GM21360 (cell line): ENCODE results near the gene ADIPOQ.
"Not testable (repeated sequence)": the region's sequence is repeated elsewhere in the genome, so short reads cannot be mapped to it uniquely, and the experiment has no call there.

Experiments
- ATAC-seq: cut with Tn5 transposase; IDR thresholded peaks from one replicate; pipeline ENCODE4 v1.9.1; 2021; ENCODE audit warnings: mild to moderate bottlenecking, moderate library complexity; ENCODE audit not compliant: unreplicated experiment

ADIPOQ gene

DNA sequence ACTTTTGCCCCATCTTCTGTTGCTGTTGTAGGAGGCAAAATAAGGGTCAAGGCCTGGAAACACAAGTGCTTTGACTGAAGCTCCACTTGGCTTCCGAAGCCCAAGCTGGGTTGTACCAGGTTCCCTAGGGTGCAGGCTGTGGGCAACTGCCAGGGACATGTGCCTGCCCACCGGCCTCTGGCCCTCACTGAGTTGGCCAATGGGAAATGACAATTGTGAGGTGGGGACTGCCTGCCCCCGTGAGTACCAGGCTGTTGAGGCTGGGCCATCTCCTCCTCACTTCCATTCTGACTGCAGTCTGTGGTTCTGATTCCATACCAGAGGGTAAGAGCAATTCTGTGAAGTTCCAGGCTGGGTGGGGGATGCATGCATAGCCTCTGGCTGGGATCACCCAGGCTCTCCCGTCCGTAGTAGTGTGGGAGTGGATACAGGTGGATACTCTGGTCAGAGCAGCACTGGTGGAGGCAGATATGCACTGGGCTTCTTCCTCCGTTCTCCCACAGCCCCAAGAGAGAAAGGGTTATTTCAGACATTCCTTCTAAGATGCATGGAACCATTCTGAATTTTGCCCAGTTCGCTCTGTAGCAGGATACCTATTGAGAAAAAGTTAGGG is at the start of gene ADIPOQ:
TSS of gene ADIPOQ (plus strand) at position 285 of the 613 bp plus-strand sequence. CDS start 10,349 bp downstream, outside the sequence.
- no peak for ATAC-seq

DNA sequence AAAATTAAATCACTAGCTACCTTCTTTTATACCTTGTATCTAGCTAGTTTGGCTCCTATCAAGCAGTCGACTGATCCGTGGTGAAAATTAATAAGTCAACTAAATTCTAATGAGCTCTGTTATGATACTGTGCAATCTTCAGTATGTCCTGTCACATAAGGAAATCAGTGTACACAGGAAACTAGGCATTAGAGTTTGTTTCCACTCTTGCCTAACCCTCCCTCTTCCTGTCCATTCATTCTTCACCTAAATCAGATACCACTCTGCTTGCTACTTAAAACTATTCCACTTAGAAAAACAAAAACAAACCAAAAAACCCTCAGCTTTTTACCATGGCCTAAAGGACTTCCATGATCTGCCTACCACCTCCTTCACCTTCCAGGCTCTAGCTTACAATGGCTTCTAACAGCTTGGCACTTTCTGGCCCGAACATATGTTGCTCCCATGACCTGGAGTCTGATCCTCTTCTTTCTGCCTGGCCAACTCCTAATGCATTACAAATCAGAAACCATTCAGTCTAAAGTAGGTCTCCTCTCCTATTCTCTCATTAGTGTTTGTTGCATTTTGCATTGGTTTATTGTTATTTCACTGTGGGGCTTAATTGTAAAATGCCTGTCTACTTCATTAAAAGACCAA is 44.2 kb upstream of the ADIPOQ start:
- ATAC-seq, result no peak

DNA sequence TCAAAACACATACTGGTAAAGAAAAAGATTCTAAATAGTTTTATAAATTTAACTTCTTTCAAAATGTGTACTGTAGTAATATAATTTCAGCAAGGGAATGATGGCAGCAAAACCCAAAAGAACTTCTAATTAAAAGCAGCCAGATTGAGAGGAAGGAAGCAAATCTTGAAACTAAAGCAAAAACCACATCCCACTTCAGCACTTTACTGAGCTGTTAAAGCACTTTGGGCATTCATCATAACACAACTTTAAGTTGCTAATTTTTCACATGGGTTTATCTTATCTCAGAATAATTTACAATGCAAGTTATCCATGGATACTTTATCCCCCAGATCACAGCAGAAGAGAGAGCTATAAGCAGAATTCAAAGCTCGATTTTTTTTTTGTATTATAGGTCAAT is 42.2 kb upstream of the ADIPOQ start:
- ATAC-seq, result no peak

DNA sequence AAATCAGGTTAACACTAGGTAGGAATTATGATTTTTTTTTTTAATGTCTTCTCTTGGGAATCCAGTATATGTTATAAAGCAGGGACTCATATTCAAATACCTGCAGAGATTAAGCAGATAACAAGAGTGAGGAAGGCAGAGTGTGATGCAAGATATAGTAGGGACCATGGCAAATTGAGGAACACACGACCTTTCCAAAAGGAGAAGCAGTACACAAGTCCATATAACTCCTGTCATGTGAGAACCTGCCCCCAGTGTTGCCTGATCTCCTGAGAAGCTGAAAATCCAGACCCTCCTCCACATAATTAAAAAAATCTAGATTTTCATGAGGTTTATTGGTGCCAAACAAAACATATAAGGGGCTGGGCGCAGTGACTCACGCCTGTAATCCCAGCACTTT is 39.8 kb upstream of the ADIPOQ start:
- ATAC-seq, result no peak

DNA sequence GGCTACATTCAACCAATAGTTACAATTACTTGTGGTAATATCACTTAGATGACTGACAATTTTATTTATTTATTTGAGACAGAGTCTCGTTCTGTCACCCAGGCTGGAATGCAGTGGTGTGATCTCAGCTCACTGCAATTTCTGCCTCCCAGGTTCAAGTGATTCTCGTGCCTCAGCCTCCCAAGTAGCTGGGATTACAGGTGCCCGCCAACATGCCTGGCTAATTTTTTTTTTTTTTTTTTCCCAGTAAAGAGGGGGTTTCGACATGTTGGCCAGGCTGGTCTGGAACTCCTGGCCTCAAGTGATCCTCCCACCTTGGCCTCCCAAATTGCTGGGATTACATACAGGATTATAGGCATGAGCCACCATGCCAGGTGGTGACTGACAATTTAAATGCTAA is 39.1 kb upstream of the ADIPOQ start:
- ATAC-seq, result not testable (repeated sequence)

DNA sequence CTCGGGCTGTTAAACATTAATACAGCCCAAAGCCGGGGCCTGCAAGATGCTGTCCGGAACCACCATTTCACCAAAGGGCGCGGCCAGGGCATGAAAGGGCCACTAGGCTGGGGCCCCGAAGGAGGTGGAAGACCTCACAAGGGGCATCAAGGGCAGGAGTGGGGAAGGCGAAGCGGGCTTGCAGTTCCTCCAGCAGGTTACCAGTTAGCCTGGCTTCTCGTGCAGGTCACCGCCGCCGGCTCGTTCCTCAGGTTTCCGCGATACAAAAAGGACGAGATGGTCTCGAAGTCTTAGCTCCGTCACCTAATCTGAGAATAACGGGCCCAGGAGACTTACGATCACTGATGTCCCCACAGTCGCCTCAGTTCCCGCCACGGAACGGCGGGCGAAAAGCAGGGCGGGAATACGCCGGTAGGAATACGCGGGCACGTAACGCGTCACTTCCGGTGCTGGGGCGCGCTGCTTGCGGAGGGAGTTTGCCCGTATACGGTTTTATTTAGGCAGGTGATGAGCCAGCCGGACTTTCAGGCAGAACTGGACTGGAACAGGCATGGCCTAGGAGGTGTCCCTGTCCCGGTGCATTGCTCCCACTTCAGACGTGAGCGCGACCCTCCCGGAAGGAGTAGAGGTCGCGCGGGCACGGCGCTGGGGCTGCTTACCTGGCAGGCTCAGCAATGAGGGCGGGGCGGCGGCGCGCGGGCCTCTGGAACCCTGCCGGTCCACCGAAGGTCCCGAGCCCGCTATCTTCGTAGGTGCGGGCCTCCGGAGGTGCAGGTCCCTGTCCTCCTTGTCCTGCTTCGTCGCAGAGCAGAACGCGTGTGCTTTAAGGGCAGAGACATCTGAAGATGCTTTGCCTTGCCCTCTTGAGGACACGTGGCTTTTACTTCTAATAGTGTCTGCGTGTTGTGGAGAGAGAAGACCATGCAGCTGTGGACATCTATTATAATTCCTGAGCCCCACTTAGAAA is 36.1 kb upstream of the ADIPOQ start, which contains the start of gene RFC4:
TSS of gene RFC4 (minus strand) at position 394 of the 967 bp plus-strand sequence. CDS start 1,769 bp downstream, outside the sequence.
- ATAC-seq, result peak; percentile 82

DNA sequence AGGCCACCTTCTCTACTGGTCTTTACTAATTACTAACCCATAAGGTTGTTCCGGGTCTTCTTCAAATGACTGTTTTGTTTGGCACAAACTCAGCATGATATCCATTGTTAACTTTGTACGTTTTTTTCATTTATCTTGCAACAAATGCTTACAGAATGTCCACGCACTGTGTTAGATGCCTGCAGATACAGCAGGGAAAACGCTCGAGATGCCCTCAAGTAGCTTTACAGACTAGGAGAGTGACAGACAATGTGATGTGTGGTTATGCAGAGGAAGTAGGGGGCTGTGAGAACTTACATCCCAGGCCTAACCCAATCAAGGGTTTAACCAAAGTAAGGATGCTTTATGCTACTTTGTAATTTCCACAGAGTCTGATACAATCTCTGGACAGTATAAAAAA is 35.3 kb upstream of the ADIPOQ start:
- no peak for ATAC-seq

DNA sequence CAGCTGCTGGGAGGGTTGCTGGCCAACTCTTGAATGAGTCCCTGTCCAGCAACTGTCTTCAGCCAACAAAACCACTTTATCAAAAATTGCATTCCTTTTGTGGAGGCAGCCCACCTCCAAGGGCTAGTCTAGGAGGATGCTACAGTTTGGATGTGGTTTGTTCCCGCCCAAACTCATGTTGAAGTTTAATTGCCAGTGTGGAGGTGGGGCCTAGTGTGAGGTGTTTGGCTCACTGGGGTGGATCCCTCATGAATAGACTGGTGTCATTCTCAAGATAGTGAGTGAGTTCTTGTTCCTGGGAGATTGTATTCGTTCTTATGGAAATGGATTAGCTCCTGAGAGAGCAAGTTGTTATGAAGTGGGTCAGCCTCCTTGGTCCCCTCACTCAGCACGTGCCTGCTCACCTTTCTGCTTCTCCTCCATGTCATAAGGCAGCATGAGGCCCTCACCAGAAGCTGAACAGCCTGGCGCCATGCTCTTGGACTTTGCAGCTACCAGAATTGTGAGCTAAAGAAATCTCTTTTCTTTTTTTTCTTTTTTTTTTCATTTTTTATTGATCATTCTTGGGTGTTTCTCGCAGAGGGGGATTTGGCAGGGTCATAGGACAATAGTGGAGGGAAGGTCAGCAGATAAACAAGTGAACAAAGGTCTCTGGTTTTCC is 32.0 kb upstream of the ADIPOQ start:
- no peak for ATAC-seq

DNA sequence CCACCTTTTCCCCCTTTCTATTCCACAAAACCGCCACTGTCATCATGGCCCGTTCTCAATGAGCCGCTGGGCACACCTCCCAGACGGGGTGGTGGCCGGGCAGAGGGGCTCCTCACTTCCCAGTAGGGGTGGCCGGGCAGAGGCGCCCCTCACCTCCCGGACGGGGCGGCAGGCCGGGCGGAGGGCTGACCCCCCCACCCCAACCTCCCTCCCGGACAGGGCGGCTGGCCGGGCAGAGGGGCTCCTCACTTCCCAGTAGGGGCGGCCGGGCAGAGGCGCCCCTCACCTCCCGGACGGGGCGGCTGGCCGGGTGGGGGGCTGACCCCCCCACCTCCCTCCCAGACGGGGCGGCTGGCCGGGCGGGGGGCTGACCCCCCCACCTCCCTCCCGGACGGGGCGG is 31.2 kb upstream of the ADIPOQ start:
- not testable (repeated sequence) for ATAC-seq

DNA sequence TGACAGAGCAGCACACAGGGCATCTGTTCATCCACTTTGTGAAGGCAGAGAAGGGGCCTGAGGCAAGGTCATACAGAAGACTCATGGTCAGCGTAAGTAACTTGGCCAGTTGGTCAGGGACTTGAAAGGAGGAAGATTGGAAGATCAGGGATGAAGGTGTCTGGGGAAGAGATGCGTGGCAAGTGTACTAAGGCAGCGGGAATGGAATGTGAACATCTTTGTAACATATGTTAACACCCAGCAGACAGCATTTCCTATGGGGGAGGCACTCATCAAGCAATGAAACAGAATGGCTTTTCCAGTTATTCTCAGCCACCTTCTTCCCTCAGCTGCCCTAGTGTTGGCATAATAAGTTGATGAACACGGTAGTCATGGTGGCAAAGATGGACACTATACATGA is 28.4 kb upstream of the ADIPOQ start:
- ATAC-seq, result no peak

DNA sequence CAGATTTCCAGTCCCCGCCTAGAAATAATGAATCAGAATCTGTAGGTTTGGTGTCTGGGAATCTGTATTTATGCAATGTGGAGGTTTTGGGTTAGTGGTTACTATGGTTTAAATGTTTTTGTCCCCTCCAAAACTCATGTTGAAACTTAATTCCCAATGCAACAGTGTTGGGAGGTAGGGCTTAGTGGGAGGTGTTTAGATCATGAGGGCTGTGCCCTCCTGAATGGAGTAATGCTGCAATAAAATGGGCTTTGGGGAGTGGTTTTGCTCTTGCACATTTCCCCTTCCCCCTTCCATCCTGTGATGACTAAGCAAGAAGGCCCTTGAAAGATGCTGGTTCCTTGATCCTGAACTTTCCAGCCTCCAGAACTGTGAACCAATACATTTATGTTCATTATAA is 27.1 kb upstream of the ADIPOQ start:
- ATAC-seq, result no peak

DNA sequence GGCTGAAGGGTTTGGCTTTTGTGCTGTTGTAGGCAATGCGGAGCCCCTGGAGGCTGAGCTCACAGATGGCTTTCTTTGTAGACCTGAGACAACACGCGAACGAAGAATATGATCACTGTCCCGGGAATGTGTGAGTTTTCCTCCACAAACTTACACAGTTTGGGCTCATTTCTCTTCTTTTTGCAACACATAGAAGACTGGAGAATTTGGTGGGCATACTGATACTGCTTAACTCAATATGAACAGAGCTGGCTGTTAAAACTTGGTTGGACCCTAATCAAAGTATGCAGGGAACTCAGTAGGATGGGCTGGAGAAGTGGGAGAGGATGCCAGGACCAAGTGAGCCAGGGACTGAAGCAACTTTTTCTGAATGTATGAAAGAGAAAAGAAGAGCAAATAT is 24.0 kb upstream of the ADIPOQ start:
- no peak for ATAC-seq

DNA sequence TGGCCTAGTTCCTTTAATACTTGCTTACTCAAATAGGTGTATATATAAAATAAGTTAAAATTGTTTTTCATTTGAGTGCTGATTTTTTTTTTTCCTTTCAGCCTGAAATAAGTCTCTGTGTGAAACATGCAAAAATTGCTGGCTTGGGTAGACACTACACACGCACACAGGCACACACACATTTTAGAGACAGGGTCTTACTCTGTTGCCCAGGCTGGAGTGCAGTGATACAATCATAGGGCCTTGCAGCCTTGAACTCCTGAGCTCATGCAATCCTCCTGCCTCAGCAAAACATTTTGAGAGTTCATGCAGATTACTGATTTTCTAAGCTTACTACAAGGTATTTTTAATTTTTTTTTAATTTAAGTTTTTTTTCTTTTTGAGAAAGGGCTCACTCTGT is 23.6 kb upstream of the ADIPOQ start:
- no peak for ATAC-seq

DNA sequence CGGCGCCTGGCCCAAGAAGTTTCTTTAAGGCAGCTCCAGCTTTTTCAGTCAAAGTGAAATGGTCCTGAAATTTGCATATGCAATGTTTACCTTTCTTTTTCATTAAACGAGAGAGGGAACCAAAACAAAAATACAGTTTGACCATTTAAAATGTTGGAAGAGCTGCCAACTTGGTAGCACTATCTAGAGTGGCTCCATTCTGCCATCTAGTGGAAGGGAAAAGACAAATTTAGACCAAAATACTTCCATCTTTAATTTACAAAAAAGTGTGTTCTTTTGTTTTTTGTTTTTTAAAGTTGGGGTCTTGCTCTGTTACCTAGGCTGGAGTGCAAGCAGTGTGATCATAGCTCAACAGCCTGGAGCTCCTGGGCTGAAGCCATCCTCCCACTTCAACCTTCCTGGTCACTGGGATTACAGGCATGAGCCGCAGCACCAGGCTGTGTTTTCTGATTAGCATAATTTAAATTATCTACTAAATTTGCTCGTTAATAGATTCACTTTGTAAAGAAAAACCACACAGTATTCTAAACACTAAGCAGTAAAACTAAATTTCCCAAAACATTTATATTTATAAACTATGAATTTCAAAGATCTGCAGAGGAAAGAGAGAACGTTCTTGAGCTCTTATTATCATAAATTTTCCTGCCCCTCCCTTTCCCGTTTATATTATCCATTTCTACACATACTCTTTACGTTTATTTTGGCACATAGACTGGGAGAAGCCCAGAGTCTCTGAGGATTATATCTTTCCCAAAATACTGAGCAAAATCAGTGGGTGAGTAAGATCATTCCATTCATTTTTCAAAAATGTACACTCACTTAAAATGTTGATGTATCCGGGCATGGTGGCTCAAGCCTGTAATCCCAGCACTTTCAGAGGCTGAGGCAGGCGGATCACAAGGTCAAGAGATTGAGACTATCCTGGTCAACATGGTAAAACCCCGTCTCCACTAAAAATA is 20.8 kb upstream of the ADIPOQ start:
- ATAC-seq, result no peak

DNA sequence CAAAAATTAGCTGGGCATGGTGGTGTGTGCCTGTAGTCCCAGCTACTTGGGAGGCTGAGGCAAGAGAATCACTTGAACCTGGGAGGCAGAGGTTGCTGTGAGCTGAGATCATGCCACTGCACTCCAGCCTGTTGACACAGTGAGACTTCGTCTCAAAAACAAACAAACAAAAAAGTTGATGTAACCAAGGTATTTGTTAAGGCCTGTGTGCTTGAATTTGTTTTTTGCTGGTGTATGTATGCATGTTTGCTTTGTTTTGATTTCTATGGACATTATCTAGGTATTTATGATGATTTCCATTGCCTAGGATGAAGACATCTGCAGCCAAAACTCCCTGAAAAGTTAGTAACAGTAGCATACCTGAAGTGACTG is 20.1 kb upstream of the ADIPOQ start:
- ATAC-seq, result not testable (repeated sequence)

DNA sequence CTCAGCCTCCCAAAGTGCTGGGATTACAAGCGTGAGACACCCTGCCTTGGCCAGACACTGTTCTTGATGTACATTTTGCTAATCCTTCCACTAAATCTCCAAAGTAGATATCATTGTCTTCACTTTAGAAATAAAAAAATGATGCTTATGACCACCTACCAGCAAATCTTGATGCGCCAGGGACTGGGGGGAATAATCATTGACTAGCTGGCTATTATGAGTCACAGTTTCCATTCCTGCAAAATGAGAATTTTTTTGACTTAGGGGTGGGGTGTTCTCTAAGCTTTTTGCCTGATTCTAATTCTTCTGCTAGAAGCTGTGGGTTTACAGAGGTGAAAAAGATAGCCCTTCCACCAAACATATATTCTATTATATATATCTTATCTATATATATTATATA is 19.1 kb upstream of the ADIPOQ start:
- ATAC-seq, result no peak

DNA sequence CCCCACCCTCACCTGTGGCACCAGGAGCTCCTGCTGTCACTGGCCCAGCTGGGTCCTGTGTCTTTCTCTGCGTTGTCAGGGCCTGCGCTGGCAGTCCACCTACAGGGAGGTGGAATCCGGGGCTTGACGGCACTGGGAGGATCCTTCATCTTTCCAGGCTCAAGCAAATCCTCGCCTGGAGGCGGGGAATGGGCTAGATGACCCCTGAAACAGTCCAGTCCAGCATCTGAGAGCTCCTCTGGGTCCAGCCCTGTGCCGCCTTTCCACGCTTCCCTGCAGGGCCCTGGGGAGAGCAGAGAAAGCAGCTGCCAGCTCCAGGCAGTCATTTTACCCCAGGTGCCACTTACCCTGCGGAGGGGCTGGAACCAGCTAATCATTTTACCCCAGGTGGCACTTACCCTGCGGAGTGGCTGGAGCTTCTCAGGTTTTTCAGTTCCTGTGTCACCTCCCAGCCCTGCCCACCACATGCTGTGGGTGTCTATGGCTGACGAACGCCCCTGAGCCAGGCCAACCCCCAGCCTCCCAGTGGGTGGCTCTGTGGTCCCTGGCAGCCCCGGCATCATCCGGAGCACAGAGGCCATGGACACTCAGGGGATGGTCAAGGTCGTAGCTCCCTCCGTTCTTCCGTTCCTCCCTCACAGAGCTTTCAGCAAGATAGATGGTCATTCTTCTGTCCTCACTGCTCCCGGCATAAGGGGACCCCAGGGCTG is 17.9 kb upstream of the ADIPOQ start:
- ATAC-seq, result no peak

DNA sequence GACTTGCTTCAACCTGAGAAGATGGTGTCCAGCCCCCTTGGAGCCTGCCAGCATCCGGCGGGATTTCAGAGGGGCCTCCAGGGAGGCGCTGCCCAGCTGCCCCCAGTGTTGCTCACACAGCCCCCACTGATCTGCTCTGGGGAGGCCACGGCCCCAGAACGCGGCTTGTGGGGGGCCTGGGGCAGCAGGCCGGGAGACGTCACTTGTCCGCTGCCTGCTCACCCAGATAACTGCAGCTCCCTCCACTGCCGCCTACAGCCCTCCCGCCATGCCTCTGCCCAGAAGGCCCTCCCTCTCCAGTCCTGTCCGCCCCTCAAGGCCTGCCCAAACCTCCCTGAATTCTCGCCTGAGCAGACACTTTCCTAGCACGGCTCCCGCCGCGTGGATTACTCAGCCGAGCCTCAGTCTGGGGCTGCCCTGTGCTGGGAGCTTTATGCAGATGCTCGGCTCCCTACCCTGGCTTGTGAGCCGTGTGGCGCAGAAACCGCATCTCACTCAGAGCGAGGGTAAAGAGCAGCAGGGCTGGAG is 17.2 kb upstream of the ADIPOQ start:
- no peak for ATAC-seq

DNA sequence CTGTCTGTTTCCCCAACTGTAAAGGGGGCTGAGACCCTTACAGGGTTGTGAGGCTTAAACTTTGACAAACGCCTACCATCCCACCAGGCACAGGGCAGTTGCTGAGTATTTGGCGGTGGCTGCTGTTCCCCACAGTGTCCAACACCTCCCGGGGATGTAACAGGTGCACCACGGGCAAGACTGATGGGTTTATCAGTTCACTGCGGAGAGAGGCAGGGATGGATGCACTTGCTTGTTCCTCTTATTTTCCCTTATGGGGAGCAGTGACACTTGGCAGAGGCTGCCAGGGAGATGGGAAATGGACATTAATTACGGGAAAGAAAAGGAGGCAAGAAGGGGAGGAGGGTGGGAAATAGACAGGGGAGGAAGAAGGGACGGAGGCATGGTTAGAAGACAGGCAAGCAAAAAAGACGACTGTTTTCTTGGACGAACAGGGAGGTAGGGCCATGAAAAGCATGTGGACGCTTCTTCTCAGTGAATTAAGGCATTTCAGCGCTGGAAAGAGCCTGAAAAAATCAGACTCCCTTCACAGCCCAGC is 16.6 kb upstream of the ADIPOQ start:
- no peak for ATAC-seq
